GM12878 (cell line): Measurements from ENCODE around the gene GRIK2. TPM values are rescaled to one million over a fixed set of nuclear protein-coding genes. Genes with fewer than 3 reads are reported as not detected.

Experiments
- ATAC-seq: fragments of 200-7000 bp; cut with Tn5 transposase; 3 replicates; pipeline ENCODE4 v1.9.1; 2020; ENCODE audit warnings: mild to moderate bottlenecking, moderate library complexity
- BruUV-seq: library from RNA; stranded (reverse); fragments of 400-500 nt; replicated peaks from 2 replicates; lab custom pipeline; 2021; lab: Mats Ljungman, UMichigan
- CTCF ChIA-PET: fragments of 300-600 bp; sonication (Branson Sonifier 250); formaldehyde crosslinking; extraction: SDS; loops from one replicate; lab custom pipeline; 2021; ENCODE audit warnings: inconsistent platforms; lab: Yijun Ruan, JAX
- POLR2A ChIA-PET: fragments of 350-600 bp; formaldehyde crosslinking; extraction: SDS; loops from one replicate; lab custom pipeline; 2021; ENCODE audit warnings: inconsistent platforms; lab: Charles Lee
- RAD21 ChIA-PET: fragments of 300-600 bp; sonication (Branson Sonifier 250); formaldehyde crosslinking; loops from one replicate; lab custom pipeline; 2023; ENCODE audit warnings: antibody characterized with exemption; ENCODE audit not compliant: unreplicated experiment; lab: Charles Lee
- SMC1A ChIA-PET: fragments of 300-600 bp; sonication (Branson Sonifier 250); formaldehyde crosslinking; loops from one replicate; lab custom pipeline; 2023; ENCODE audit not compliant: unreplicated experiment, uncharacterized antibody; lab: Charles Lee
- DNase-seq: peaks from one replicate; pipeline ENCODE4 v3.0.0-alpha.2; 2011; ENCODE audit warnings: low read depth, low spot score
- FAIRE-seq: peaks from 3 replicates; lab custom pipeline; 2011; peaks lifted over from hg19 to GRCh38; lab: Jason Lieb, UNC
- H2AFZ ChIP-seq: 2 replicates; pipeline ENCODE4 v1.6.0; 2011; ENCODE audit warnings: low read depth, low read length, control low read depth; ENCODE audit not compliant: control insufficient read depth
- H3K27ac ChIP-seq: 2 replicates; pipeline ENCODE4 v1.5.1; 2011; ENCODE audit warnings: control low read depth; ENCODE audit not compliant: control insufficient read depth, insufficient read depth
- H3K27me3 ChIP-seq, 2 experiments: replicated peaks in 1 of 2; 2 replicates each; pipeline versions ENCODE4 v1.6.0 to v1.6.1; 2011; ENCODE audit warnings: low read length in 1 of 2; ENCODE audit not compliant: control insufficient read depth in 2 of 2, insufficient read depth in 2 of 2
- H3K36me3 ChIP-seq, 2 experiments: 2 replicates each; pipeline ENCODE4 v1.5.1; 2011; ENCODE audit warnings: low read length in 1 of 2; ENCODE audit not compliant: control insufficient read depth in 2 of 2, insufficient read depth in 2 of 2
- H3K4me1 ChIP-seq: 2 replicates; pipeline ENCODE4 v1.6.1; 2011; ENCODE audit warnings: mild to moderate bottlenecking, low read length, moderate library complexity, mixed read lengths; ENCODE audit not compliant: control insufficient read depth, insufficient read depth
- H3K4me2 ChIP-seq: 2 replicates; pipeline ENCODE4 v1.6.0; 2011; ENCODE audit warnings: control low read depth; ENCODE audit not compliant: control insufficient read depth, insufficient read depth
- H3K4me3 ChIP-seq: fragments of 200-600 bp; sonication (generic); 2 replicates; pipeline ENCODE4 v1.5.1; 2016
- H3K79me2 ChIP-seq: 2 replicates; pipeline ENCODE4 v1.6.0; 2011; ENCODE audit warnings: low read length; ENCODE audit not compliant: control insufficient read depth, insufficient read depth
- H3K9ac ChIP-seq: 2 replicates; pipeline ENCODE4 v1.8.0; 2011; ENCODE audit warnings: low read length, control low read depth, mixed read lengths; ENCODE audit not compliant: control insufficient read depth, insufficient read depth
- H3K9me3 ChIP-seq: replicated peaks from 3 replicates; pipeline ENCODE4 v1.5.1; 2011; ENCODE audit warnings: mild to moderate bottlenecking, low read length; ENCODE audit not compliant: control insufficient read depth, insufficient read depth
- H4K20me1 ChIP-seq: 2 replicates; pipeline ENCODE4 v1.6.0; 2011; ENCODE audit not compliant: control insufficient read depth, insufficient read depth
- IRF4 ChIP-seq: IDR thresholded peaks from 2 replicates; pipeline ENCODE4 v1.6.1; 2011; ENCODE audit warnings: low read depth, low read length
- RBBP5 ChIP-seq: fragments of 200-600 bp; sonication (generic); conservative IDR thresholded peaks from 2 replicates; pipeline ENCODE4 v1.6.1; 2016
- SMAD5 ChIP-seq: IDR thresholded peaks from 2 replicates; pipeline ENCODE4 v1.6.1; 2016; ENCODE audit warnings: antibody characterized with exemption, low read depth
- SREBF2 ChIP-seq: IDR thresholded peaks from 2 replicates; pipeline ENCODE4 v1.6.1; 2012; ENCODE audit warnings: mild to moderate bottlenecking, low read length
- STAT3 ChIP-seq: IDR thresholded peaks from 2 replicates; pipeline ENCODE4 v1.6.1; 2011; ENCODE audit warnings: low read depth, low read length, improper control_type of control experiment
- TBL1XR1 ChIP-seq: IDR thresholded peaks from 2 replicates; pipeline ENCODE4 v1.6.1; 2012; ENCODE audit warnings: low read depth, low read length, improper control_type of control experiment
- WGBS: methylation state at CpG from one replicate; pipeline ENCODE4 v1.1.6; 2016; ENCODE audit warnings: low lambda C conversion rate; ENCODE audit not compliant: insufficient replicate concordance, insufficient coverage; ENCODE audit errors: missing lambda C conversion rate; 5-methylcytosine and 5-hydroxymethylcytosine counted together
- in situ Hi-C: fragments of 300-500 bp; cut with MboI; formaldehyde crosslinking; loops from 9 replicates; pipeline ENCODE4 v1.14.3; 2018; ENCODE audit warnings: mixed read lengths
- intact Hi-C: fragments of 100-400 bp; cut with micrococcal nuclease; formaldehyde crosslinking; loops from one replicate; pipeline ENCODE4 v1.14.2; 2022; ENCODE audit not compliant: unreplicated experiment
- polyA plus RNA-seq, 11 experiments: library from polyadenylated mRNA; depleted of rRNA in 4 of 11; unstranded in 6 of 11; stranded (reverse) in 5 of 11; fragments of >200 nt; fragmentation: Nextera tagmentation in 4 of 11; fragmentation: Illumina TruSeq in 1 of 11; extraction: Ambion mirVana in 4 of 11; extraction: Trizol in 1 of 11; gene quantifications; 1 replicate in 1 of 11; 2 replicates in 10 of 11; pipeline versions ENCODE4 v1.2.1 to v1.2.3, GENCODE V29; 2011 to 2016; ENCODE audit warnings: inconsistent platforms in 2 of 11, missing spikeins in 2 of 11, low read depth in 1 of 11
- total RNA-seq, 4 experiments: library from RNA; depleted of rRNA in 3 of 4; stranded (reverse); fragments of >200 nt in 3 of 4; fragmentation: Illumina TruSeq in 1 of 4; extraction: Trizol in 1 of 4; gene quantifications; 2 replicates each; pipeline versions ENCODE4 v1.2.1 to v1.2.3, GENCODE V29; 2013 to 2021
- TF ChIP-seq, protein P1 (sequence below): fragments of 450-650 bp; IDR thresholded peaks from 2 replicates; pipeline ENCODE4 v1.6.1; 2017; ENCODE audit warnings: mild to moderate bottlenecking, low read depth, inconsistent platforms; ENCODE audit not compliant: poor library complexity, severe bottlenecking
- TF ChIP-seq, protein P2 (sequence below): IDR thresholded peaks from 2 replicates; pipeline ENCODE4 v1.6.1; 2011; ENCODE audit warnings: borderline replicate concordance, low read depth, mild to moderate bottlenecking, moderate library complexity, low read length; ENCODE audit not compliant: insufficient read depth, poor library complexity, severe bottlenecking

The GRIK2 gene
- total and polyA plus RNA-seq, 10 of the 15 experiments (the other 5 are each of a cell fraction or from before 2014, with no cell fraction given) = not detected

DNA sequence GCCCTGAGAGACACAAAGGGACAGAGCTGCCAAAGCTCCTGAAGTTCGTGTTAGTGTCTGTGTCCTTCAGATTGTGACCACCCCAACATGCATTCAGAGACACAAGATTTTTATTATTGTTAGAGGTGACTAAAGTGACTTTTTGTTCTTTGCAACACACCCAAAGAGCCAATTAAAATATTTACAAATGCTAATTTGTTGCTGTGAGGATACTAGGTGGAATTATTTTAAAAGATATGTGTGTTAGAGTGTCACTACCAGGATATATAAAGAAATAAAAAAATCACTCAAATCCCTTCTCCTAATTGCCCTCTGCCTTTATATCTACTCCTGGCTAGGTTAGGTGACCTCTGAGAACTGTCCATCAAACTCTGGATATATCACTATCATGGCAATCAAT lies 160.7 kb downstream of the GRIK2 start:
- H3K27me3 ChIP-seq = no peaks in the 10 kb centered on the region
- no peak overlapping the region for H3K27ac ChIP-seq
- TF ChIP-seq SREBF2 = no peak
- no peak for TF ChIP-seq TBL1XR1
- TF ChIP-seq RBBP5 = no peak
- TF ChIP-seq STAT3 = no peak
- TF ChIP-seq, protein P1, sequence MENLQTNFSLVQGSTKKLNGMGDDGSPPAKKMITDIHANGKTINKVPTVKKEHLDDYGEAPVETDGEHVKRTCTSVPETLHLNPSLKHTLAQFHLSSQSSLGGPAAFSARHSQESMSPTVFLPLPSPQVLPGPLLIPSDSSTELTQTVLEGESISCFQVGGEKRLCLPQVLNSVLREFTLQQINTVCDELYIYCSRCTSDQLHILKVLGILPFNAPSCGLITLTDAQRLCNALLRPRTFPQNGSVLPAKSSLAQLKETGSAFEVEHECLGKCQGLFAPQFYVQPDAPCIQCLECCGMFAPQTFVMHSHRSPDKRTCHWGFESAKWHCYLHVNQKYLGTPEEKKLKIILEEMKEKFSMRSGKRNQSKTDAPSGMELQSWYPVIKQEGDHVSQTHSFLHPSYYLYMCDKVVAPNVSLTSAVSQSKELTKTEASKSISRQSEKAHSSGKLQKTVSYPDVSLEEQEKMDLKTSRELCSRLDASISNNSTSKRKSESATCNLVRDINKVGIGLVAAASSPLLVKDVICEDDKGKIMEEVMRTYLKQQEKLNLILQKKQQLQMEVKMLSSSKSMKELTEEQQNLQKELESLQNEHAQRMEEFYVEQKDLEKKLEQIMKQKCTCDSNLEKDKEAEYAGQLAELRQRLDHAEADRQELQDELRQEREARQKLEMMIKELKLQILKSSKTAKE = no peak
- no peak for TF ChIP-seq SMAD5
- no peak for TF ChIP-seq IRF4
- TF ChIP-seq, protein P2, sequence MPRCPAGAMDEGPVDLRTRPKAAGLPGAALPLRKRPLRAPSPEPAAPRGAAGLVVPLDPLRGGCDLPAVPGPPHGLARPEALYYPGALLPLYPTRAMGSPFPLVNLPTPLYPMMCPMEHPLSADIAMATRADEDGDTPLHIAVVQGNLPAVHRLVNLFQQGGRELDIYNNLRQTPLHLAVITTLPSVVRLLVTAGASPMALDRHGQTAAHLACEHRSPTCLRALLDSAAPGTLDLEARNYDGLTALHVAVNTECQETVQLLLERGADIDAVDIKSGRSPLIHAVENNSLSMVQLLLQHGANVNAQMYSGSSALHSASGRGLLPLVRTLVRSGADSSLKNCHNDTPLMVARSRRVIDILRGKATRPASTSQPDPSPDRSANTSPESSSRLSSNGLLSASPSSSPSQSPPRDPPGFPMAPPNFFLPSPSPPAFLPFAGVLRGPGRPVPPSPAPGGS = no peak
- TF ChIP-seq, all 136 proteins: peak for 0
- no peaks in the 10 kb centered on the region for H3K79me2 ChIP-seq
- 0% methylated on average over 1 of the region's 1 CpG for WGBS
- FAIRE-seq (no peak), ATAC-seq (no peak), DNase-seq (no peak)
- CTCF ChIA-PET = no interaction called here
- H4K20me1 ChIP-seq = no peaks in the 10 kb centered on the region
- RAD21 ChIA-PET = no interaction called here
- no peaks in the 10 kb centered on the region for H3K9me3 ChIP-seq
- H2AFZ ChIP-seq = no peak overlapping the region
- SMC1A ChIA-PET = interaction anchor here (1.1 kb wide), 1 partner anchor 29 kb away, joined by 4 read pairs; no protein-coding TSS in a partner anchor
- H3K4me2 ChIP-seq = no peak overlapping the region
- in situ Hi-C loops = no loop called here
- H3K4me3 ChIP-seq = no peak overlapping the region
- no TSS peak for BruUV-seq
- no peaks in the 10 kb centered on the region for H3K36me3 ChIP-seq
- intact Hi-C loops = no loop called here
- no peaks in the 10 kb centered on the region for H3K4me1 ChIP-seq
- no peak overlapping the region for H3K9ac ChIP-seq
- POLR2A ChIA-PET = no interaction called here
